HG03196 (cell line): ENCODE measurements around the gene VPS4A.
"Not testable (repeated sequence)": the region's sequence is repeated elsewhere in the genome, so short reads cannot be mapped to it uniquely, and the experiment has no call there.

Experiments used
- ATAC-seq: cut with Tn5 transposase; IDR thresholded peaks from one replicate; pipeline ENCODE4 v1.9.1; 2021; ENCODE audit not compliant: unreplicated experiment

Gene VPS4A

DNA sequence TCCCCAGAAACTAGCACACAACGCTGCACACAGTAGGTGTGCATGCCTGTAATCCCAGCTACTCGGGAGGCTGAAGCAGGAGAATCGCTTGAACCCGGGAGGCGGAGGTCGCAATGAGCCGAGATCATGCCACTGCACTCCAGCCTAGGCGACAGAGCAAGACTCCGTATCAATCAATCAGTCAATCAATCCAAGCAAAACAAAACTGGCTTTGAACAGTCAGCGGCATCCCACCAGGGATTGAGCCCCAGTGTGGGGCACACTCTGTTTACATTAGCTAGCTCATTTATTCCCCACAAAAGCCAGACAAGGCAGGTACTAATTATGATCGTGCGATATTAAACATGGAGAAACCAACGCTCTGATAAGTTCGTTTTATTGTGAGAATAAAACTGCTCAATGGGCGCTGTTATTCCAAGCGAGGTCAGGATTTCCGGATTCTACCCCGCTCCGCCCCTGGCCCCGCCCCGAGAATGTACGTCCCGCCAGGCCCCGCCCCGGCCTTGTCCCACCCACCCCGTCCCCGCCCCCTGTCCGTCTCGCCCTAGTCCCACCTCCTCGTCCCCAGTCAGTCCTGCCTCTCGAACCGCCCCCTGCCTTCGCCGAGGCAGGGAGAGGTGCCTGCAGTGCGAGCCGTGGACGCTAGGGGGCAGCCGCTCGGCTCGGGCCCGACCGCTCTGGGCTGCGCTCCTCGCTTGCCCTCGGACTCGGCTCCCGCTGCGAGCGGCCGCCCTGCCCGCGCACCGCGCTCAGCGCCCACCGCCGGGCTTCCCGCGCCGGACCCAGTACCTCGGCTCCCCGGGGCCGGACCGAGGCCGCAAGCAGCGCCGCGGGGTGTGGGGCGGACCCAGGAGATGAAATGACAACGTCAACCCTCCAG lies at the start of gene VPS4A:
TSS of gene VPS4A (plus strand) at position 698 of the 880 bp plus-strand sequence. CDS start at position 860, 162 bp downstream.
- ATAC-seq = peak; percentile 90

DNA sequence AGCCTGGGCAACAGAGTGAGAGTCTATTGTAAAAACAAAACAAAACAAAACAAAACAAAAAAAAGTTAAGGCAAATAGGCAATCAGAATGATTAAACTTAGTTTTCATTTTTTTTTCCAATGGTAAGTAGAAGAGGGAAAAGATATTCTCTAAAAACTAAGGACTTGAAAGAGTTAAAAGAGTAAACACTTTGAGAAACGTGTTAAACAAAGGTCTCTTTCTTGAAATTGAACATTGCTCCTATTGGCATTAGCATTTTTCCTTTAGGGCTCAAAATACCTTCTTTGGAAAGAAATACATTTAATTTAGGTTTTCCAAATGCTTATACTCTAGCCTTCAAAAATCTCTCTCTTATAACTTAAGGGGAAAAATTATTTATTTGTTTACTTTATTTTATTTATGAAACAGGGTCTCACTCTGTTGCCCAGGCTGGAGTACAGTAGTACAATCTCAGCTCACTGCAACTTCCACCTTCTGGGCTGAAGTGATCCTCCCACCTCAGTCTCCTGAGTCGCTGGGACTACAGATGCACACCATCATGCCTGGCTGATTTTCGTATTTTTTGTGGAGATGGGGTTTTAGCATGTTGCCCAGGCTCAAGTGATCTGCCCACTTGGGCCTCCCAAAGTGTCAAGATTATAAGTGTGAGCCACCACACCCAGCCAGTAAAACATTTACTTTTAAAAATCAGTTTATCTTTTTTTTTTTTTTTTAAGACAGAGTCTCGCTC lies 44.7 kb upstream of the VPS4A start:
- no peak for ATAC-seq

DNA sequence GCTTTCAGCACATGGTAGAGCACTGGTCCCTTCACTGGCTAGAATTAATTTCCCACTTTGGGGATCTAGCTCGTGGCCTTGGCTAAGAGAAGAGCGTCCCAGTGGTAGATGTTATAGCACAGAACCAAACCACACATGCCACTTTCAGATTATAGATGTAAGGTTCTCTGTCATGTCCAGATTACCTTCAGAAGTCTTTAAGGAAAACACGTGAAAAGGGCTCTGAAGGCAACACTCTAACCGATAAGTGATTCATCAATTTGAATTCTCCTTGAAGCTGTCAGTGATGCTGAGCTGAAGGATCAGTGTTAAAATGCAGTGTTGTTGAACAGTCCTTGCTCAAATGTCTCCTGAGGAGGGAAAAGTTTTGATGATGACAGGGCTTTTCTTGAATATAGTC lies 43.5 kb upstream of the VPS4A start:
- ATAC-seq = no peak

DNA sequence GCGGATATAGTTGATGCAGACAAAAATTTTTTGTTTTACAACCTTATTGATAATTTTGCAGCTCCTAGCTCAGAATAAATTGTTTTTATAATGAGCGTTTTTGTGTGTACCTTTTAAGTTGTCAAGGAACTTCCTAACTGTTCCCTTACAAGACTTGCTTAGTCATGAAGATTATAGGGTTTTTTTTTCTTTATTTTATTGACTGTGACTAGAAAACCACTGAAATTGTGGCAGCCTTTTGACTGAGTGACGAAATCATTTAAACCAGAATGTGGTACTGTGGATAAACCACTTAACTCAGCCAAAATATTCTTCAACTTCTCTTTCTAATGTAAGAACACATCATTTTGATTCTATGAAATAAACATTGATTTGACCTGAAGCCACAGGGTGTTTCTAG lies 40.8 kb upstream of the VPS4A start:
- no peak for ATAC-seq

DNA sequence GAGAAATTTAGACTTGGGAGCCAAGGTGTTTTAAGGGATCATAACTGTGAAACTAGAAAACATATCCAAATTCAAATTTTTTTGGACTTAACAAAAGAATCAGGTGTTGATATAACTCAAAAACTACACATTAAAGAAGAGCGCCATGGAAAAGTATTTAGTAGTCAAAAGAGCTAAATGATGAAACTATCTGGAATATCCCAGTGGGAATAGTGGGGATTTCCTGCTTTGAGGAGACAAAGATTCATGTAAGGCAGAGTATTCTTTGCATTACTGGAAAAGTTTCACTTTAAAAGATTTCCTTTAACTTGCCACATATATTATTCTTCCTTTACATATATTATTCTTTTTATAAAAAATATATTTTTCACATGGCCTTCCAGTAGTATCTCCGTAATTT lies 40.3 kb upstream of the VPS4A start:
- no peak for ATAC-seq

DNA sequence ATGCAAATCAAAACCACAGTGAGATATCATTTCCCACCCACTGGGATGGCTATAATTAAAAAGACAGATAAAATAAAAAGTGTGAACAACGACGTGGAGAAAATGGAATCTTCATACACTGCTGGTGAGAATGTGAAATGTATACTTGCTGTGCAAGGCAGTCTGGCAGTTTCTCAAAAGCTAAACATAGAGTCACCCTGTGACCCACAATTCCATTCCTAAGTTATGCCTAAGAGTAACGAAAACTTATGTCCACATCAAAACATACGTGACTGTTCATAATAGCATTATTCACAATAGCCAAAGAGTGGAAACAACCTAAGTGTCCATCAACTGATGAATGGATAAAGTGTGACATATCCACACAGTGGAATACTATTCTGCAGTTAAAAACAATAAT lies 38.1 kb upstream of the VPS4A start:
- ATAC-seq = no peak

DNA sequence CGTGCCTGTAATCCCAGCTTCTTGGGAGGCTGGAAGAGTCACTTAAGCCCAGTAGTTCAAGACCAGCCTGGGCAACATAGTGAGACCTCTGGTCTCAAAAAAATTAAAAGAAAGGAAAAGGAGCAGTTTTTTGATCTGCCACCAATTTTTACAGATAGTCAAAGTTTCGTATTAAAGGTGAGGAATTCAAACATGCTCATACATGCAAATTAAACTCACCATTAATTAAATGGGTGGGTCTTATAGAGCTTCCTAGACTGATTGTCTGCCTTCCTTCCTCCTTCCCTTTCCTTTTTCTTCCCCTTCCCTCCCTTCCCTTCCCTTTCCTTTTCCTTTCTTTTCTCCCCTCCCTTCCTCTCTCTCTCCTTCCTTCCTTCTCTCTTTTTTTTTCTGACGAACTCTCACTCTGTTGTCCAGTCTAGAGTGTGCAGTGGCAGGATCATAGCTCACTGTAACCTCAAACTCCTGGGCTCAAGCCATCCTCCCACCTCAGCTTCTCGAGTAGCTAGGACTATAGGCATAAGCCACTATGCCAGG lies 36.4 kb upstream of the VPS4A start:
- no peak for ATAC-seq

DNA sequence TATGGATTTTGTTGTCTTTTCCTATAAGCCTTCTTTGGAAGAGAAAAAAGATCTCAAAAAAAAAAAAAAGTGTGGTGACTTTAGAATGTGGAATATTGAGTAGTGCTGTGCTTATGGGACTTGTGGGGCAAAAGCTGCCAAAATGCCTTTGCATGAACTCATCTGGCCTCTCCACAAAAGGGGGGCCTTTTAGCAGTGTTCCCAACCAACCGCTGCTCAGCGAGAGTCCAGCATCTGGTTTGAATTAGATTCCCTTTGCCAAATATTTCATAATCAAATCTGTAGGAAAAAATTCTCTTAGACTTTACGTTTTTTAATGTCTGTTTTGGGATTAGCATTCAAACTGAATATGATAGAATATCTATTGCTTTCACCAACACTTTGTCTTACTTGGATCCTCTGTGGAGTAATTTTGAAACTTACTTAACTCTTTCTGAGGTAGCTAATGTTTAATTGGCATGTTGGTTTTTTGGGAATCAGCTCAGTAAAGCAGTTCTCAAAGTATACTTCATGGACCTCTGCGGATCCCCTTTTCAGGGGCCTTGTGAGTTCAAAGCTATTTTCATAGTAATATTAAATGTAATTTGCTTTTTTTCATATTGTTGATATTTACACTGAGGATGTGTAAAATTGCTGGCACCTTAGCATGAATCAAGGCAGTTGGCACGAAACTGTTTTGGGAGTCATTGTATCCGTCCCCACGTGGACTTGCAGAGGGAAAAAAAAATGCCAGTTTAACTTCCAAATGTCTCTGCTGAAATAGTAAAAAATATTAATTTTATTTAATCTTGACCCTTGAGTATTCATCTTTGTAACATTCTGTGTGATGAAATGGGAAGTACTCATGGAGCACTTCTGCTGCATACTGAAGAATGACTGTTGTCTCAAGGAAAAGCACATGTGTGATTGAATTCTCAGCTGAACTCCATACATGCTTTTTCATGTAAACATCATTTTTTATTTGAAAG lies 34.7 kb upstream of the VPS4A start:
- no peak for ATAC-seq

DNA sequence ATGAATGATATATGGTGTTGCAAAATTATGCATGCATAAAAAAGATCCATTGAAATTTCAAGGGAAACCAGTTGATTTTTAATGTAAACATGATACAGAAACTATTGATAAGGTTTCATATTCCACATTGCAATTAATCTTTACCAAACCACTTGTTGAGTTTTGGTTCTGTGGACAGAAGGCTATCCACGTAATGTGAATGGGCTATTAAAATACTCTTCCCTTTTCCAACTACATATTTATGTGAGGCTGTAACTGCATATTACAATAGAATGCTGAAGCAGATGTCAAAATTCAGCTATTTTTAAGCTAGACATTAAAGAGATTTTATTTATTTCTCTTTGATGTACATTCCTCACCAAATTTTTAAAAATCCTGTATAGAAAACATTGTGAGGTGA lies 33.7 kb upstream of the VPS4A start:
- no peak for ATAC-seq

DNA sequence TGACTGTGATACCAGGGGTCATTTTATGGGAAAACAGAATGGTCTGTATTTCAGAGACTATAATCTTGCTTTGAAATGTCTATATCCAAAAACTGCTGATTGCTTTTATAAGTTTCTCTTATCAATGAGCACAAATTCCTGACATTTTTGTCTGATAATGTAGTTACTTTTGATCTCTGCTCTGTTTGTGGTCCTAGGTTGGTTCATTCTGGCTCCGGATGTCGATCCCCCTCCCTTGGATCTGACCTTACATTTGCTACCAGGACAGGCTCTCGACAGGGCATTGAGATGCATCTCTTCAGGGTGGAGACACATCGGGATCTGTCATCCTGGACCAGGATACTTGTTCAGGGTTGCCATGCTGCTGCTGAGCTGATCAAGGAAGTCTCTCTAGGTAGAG lies 27.3 kb upstream of the VPS4A start:
- ATAC-seq = no peak

DNA sequence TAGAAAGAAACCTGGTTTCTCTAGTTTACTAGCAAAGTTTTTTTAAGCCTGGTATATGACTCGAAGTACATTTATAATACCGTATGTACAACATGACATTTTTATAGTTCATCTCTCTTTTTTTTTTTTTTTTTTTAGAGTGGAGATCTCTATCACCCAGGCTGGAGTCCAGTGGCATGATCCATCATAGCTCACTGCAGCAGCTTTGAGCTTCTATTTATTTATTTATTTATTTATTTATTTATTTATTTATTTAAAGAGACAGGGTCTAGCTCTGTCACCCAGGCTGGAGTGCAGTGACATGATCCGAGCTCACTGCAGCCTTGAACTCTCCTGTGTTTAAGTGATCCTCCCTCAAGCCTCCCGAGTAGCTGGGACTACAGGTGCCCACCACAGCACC lies 25.9 kb upstream of the VPS4A start:
- ATAC-seq = no peak

DNA sequence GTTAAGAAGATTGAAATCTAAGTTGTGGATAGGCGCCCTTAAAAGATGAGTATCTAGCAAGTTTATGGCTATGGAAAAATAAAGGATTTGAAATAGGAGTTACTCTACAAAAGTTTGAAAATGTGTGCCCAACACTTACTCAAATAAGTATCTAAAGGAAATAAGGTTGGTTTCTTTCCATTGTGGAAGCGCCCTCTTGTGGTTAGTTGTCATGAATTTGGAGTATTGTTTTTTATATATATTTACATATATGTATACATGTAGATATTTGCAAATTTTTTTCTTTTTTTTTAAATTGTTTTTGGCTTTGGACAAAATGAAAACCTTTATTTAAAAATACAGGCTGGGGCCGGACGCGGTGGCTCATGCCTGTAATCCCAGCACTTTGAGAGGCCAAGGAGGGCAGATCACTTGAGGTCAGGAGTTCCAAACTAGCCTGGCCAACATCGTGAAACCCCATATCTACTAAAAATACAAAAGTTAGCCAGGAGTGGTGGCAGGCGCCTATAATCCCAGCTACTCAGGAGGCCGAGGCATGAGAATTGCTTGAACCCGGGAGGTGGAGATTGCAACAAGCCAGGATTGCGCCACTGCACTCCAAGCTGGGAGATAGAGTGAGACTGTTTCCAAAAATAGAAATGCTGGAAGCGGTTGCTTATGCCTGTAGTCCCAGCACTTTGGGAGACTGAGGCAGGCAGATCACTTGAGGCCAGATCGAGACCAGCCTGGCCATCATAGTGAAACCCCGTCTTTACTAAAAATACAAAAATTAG lies 24.0 kb upstream of the VPS4A start:
- ATAC-seq = no peak

DNA sequence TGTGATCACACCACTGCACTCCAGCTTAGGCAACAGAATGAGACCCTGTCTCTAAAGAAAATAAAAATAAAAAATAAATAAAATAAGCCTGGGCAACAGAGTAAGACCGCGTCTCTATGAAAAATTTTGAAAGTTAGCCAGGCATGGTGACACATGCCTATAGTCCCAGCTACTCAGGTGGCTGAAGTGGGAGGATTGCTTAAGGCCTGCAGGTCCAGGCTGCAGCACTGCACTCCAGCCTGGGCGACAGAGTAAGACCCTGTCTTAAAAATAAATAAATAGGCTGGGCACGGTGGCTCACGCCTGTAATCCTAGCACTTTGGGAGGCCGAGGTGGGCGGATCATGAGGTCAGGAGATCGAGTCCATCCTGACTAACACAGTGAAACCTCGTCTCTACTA lies 19.5 kb upstream of the VPS4A start:
- not testable (repeated sequence) for ATAC-seq

DNA sequence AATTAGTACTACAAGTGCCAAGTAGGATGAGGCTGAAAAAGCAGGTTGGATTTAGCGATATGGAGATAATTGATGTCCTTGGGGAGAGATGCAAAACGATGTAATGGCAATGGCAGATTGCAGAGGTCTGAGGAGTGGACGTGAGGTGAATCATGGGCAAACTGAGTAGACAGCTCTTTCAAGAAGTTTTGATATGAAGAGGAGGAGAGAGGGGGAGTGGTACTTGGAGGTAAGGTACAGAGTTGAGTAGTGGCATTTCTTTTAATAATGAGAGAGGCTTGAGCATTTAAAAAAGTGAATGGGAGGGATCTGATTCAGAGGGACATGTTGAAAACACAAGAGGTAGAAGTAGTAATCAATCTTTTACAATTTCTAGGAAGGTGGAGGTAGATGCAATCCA lies 17.7 kb upstream of the VPS4A start:
- ATAC-seq = no peak

DNA sequence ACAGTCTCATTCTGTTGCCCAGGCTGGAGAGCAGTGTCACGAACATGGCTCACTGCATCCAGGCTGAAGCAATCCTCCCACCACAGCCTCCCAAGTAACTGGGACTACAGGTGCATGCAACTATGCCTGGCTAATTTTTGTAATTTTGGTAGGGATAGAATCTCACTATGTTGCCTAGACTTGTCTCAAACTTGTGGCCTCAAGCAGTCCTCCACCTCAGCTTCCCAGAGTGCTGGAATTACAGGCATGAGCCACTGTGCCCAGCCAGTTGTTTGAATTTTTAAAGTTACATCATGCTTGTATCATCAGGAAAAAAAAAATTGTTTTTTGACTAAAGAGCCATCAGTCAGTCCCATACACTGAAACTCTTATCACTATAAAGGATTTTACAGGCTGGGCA lies 17.1 kb upstream of the VPS4A start:
- ATAC-seq = no peak

DNA sequence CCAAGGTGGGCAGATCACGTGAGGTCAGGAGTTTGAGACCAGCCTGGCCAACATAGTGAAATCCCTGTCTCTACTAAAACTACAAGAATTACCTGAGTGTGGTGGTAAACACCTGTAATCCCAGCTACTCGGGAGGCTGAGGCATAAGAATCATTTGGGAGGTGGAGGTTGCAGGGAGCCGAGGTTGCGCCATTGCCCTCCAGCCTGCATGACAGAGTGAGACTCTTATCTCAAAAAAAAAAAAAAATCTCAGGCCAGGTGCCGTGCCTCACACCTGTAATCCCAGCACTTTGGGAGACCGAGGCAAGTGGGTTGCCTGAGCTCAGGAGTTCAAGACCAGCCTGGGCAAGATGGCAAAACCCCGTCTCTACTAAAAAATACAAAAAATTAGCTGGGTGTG lies 14.4 kb upstream of the VPS4A start:
- ATAC-seq = not testable (repeated sequence)

DNA sequence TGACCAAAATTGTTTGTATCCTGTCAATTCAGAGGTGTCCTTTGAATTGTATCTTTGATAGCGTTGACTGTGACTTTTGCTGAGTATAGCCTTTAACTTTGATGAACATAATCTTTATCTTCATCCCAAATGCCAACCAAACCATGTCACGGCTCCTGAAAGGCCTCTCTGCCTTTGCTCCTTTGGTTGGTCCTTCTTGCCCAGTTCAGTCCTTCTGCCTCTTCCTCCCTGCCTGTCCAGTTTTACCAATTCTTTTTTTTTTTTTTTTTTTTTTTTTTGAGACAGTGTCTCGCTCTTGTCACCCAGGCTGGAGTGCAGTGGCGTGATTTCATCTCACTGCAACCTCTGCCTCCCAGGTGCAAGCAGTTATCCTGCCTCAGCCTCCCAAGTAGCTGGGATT lies 12.9 kb upstream of the VPS4A start:
- no peak for ATAC-seq

DNA sequence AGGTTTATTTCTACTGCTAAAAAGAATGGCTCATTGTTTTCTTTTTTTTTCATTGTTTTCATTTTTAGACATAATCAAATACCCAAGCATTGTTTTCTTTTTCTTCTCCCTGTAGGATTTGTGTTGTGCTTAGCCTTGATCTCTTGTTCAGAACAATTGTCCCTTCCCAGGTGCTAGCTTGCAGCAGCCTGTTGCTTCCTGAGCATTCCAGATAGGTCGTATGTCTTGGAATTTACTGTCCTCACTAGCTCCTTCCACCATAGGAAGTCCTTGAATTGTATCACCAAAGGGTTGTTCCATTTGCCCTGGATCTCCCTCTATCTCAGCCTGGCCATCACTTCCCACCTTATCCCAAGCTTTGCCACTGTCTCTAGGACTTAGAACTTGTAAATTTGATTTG lies 10.0 kb upstream of the VPS4A start:
- no peak for ATAC-seq

DNA sequence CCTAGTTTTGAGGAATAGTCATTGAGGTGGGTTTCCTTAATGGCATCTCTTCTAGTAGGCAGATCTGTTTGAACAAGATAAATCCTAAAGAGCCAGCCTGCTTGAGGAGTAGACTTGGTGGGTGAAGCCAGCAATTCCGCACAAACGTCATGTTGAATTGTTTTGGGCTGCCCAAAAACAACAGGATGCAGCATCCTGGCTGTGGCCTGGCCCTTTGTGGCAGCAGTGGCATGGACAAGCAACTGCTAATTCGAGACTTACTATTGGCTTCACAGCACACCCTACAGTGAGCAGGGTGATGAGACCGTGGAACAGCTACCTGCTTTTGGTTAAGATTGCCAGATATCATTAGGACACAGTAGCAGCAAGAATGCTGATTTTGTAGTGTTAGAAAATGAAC lies 9.3 kb upstream of the VPS4A start:
- no peak for ATAC-seq

DNA sequence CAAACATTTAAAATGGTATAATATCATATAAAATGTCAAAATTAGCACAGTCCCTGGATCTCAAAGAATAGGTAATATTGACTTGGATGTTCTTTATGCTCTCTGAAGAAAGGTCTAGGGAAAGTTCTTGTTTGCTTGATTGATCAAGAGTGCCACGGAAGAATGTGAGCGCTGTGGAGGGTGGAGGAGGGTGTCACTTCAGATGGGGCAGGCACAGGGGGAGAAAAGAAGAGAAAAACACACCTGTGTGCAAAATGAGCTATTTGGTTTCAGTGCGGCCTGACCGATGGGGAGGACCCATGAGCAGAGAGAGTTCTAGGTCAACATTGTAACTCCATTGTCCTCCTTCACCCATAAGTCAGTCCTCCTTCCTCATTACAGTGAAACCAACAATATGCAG lies 8.8 kb upstream of the VPS4A start:
- ATAC-seq = no peak
